ENCODE results near the gene PWWP2B.

GRCh38 chr10:132430231-132430743 is 33.3 kb downstream of the PWWP2B start:
- TF ChIP-seq PRDM15 (CRISPR knock-in tag; IDR thresholded peaks at IDR 0.05) (no peak), MXI1 (IDR thresholded peaks at IDR 0.05; ENCODE audit: low read depth, low read length) (no peak), POLR2AphosphoS5 (IDR thresholded peaks at IDR 0.05; ENCODE audit: low read length) (no peak), BACH1 (IDR thresholded peaks at IDR 0.05; ENCODE audit: borderline replicate concordance) (no peak)
